MCF 10A (cell line): ENCODE data around the gene EXOC3L1. TPM values are rescaled to one million over a fixed set of nuclear protein-coding genes. Genes with fewer than 3 reads are reported as not detected.

Experiments
- BruUV-seq: library from RNA; stranded (reverse); fragments of 400-500 nt; replicated peaks from 2 replicates; lab custom pipeline; 2021; lab: Mats Ljungman, UMichigan
- CTCF ChIA-PET: fragments of 300-600 bp; sonication (Branson Sonifier 250); formaldehyde crosslinking; extraction: SDS; loops from one replicate; lab custom pipeline; 2021; ENCODE audit warnings: antibody characterized with exemption, inconsistent platforms; lab: Yijun Ruan, JAX
- POLR2A ChIA-PET: fragments of 300-600, 350-650 bp; sonication (Branson Sonifier 250); formaldehyde crosslinking; extraction: SDS; loops from one replicate; lab custom pipeline; 2020; ENCODE audit warnings: antibody characterized with exemption, inconsistent platforms; lab: Yijun Ruan, JAX
- DNase-seq: peaks from one replicate; pipeline ENCODE4 v3.0.0-alpha.2; 2018; ENCODE audit not compliant: unreplicated experiment
- H3K27ac Mint-ChIP-seq: one replicate; pipeline ENCODE4 v1.8.0; 2022; ENCODE audit warnings: mild to moderate bottlenecking, low read depth, mixed read lengths; ENCODE audit not compliant: unreplicated experiment
- H3K27me3 Mint-ChIP-seq: one replicate; pipeline ENCODE4 v1.8.0; 2022; ENCODE audit warnings: mixed read lengths; ENCODE audit not compliant: insufficient read depth, unreplicated experiment
- H3K36me3 Mint-ChIP-seq: one replicate; pipeline ENCODE4 v1.8.0; 2022; ENCODE audit warnings: mild to moderate bottlenecking, moderate library complexity, mixed read lengths; ENCODE audit not compliant: insufficient read depth, unreplicated experiment
- H3K4me1 Mint-ChIP-seq: one replicate; pipeline ENCODE4 v1.8.0; 2022; ENCODE audit warnings: mixed read lengths; ENCODE audit not compliant: insufficient read depth, unreplicated experiment
- H3K4me3 Mint-ChIP-seq: one replicate; pipeline ENCODE4 v1.8.0; 2022; ENCODE audit warnings: mild to moderate bottlenecking, moderate library complexity, mixed read lengths; ENCODE audit not compliant: unreplicated experiment
- H3K9me3 Mint-ChIP-seq: one replicate; pipeline ENCODE4 v1.8.0; 2022; ENCODE audit warnings: mixed read lengths; ENCODE audit not compliant: unreplicated experiment
- intact Hi-C: fragments of 100-400 bp; cut with micrococcal nuclease; formaldehyde crosslinking; loops from 2 replicates; pipeline ENCODE4 v1.14.1; 2022
- total RNA-seq: library from RNA; stranded (reverse); gene quantifications from 2 replicates; pipeline ENCODE4 v1.2.3, GENCODE V29; 2022
- TF ChIP-seq, protein P1 (sequence below): fragments of 200-600 bp; IDR thresholded peaks from one replicate; pipeline ENCODE4 v1.8.0; 2022; ENCODE audit warnings: antibody characterized with exemption, mild to moderate bottlenecking; ENCODE audit not compliant: unreplicated experiment

Gene EXOC3L1
- total RNA-seq, 1 experiment from 2014 or later, result not detected

DNA sequence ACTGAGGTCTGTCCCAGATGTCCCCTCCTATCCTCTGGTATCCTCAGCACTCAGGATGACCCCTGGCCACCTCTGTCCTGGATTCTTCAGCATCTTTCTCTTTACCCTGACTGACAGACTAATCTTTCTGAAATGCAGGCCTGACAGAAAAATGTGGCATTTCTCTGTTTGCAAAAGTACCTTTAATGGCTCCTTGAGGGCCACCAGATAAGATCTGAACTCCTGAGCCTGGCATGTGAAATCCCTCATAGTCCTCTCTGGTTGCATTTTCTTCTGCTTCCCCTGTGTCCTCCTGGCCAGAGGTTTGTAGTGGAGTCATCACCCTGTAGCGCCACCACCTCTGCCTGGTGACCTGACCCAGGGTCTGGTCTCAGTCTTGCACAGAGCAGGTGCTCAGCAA is 6.9 kb upstream of the EXOC3L1 start:
- intact Hi-C loops, result no loop called here
- no peak for DNase-seq
- Mint-ChIP-seq H3K36me3 (peaks cover 54% of the 10 kb centered on the region), H3K4me1 (peaks cover 35% of the 10 kb centered on the region), H3K27ac (peak overlapping the region; percentile 14), H3K27me3 (no peaks in the 10 kb centered on the region), H3K9me3 (no peaks in the 10 kb centered on the region), H3K4me3 (no peak overlapping the region)
- ChIA-PET CTCF (interaction anchor here (0.5 to 3.6 kb wide), 8 partner anchors 7 to 247 kb away, joined by 3 to 29 read pairs (median 8); partner anchors contain the start of genes EXOC3L1 and TMEM208), POLR2A (interaction anchor here (0.9 to 3.8 kb wide), 3 partner anchors 10 to 50 kb away, joined by 3 to 28 read pairs (median 25); partner anchors contain the start of gene FHOD1)
- TF ChIP-seq, protein P1, sequence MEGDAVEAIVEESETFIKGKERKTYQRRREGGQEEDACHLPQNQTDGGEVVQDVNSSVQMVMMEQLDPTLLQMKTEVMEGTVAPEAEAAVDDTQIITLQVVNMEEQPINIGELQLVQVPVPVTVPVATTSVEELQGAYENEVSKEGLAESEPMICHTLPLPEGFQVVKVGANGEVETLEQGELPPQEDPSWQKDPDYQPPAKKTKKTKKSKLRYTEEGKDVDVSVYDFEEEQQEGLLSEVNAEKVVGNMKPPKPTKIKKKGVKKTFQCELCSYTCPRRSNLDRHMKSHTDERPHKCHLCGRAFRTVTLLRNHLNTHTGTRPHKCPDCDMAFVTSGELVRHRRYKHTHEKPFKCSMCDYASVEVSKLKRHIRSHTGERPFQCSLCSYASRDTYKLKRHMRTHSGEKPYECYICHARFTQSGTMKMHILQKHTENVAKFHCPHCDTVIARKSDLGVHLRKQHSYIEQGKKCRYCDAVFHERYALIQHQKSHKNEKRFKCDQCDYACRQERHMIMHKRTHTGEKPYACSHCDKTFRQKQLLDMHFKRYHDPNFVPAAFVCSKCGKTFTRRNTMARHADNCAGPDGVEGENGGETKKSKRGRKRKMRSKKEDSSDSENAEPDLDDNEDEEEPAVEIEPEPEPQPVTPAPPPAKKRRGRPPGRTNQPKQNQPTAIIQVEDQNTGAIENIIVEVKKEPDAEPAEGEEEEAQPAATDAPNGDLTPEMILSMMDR, result no peak
- no TSS peak for BruUV-seq

DNA sequence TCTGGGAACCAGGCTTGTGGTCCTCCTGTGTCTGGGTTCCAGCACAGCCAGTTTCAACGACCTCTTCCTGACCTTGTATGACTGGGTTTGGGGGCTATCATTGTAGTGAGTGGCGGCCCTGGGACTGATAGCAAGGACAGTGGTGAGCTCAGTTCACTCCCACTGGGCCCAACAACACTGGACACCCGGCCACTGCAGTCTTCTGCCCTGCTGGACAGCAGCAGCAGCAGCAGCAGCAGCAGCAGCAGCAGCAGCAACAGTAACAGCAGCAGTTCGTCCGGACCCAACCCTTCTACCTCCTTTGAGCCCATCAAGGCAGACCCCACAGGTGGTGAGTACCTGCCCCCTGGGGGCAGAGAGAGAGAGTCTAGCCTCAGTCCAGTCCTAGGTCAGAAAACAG is 5.7 kb upstream of the EXOC3L1 start:
- Mint-ChIP-seq H3K4me3 (no peak overlapping the region), H3K27ac (peak overlapping the region; percentile 14)
- intact Hi-C loops, result no loop called here

DNA sequence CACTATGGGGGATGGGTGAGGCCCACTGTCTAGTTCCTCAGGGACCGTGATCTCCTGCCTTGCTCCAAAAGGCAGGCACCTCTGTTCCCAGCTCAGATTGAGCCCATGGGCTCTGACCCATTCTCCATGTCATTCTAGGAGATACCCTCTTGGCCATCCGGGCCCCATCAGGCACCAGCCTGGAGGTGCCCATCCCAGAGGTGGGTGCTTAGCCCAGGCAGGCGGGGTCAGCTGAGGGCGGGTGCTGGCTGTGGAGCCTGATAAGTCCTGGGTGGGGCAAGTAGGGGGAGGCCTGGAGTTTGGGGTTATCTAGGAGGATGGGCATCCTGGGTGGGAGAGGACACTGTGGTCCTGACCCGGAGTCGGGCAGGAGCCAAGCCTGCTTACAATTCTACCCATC is 4.3 kb upstream of the EXOC3L1 start:
- intact Hi-C loops, result no loop called here
- Mint-ChIP-seq H3K27me3 (no peaks in the 10 kb centered on the region), H3K9me3 (no peaks in the 10 kb centered on the region), H3K4me1 (peaks cover 36% of the 10 kb centered on the region), H3K27ac (no peak overlapping the region), H3K4me3 (peak overlapping the region; percentile 77), H3K36me3 (peaks cover 42% of the 10 kb centered on the region)
- ChIA-PET CTCF (interaction anchor here (0.7 to 1.5 kb wide), 4 partner anchors 9 to 299 kb away, joined by 3 to 8 read pairs (median 3); no protein-coding TSS in a partner anchor), POLR2A (interaction anchor here (0.6 to 2.6 kb wide), 4 partner anchors 9 to 53 kb away, joined by 3 to 9 read pairs (median 4); partner anchors contain the start of gene FHOD1)
- TF ChIP-seq, protein P1, result no peak
- BruUV-seq, result no TSS peak
- DNase-seq, result no peak

More for the DNA sequence above, 5.7 kb upstream of the EXOC3L1 start:
- CTCF ChIA-PET, result interaction anchor here (0.6 to 0.9 kb wide), 3 partner anchors 17 to 218 kb away, joined by 3 read pairs; no protein-coding TSS in a partner anchor
- H3K36me3 Mint-ChIP-seq, result peaks cover 51% of the 10 kb centered on the region
- no peaks in the 10 kb centered on the region for H3K27me3 Mint-ChIP-seq
- H3K4me1 Mint-ChIP-seq, result peaks cover 43% of the 10 kb centered on the region
- H3K9me3 Mint-ChIP-seq, result no peaks in the 10 kb centered on the region
- POLR2A ChIA-PET, result no interaction called here
- BruUV-seq, result no TSS peak
- DNase-seq, result no peak
- TF ChIP-seq, protein P1, result no peak

DNA sequence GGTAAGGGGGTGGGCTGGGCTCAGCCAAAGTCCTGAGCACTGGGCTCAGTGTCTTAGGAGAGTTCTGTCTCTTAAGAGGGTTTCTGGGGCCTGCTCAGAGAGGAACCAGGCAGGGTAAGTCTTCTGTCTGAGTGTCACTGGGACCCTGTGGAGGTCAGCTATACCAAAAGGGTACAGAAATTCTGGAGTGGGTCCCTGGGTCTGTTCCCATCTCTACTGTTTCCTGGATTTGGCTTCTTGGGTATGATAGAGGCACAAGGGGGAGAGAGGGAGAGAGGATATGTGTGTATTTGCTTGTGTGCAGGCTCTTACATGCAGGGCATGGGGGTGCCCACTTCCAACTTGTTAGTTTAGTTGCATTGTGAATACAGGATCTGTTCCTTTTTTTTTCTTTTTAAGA is 3.6 kb upstream of the EXOC3L1 start:
- Mint-ChIP-seq H3K4me3 (peak overlapping the region; percentile 77), H3K27me3 (no peaks in the 10 kb centered on the region), H3K9me3 (no peaks in the 10 kb centered on the region), H3K36me3 (peaks cover 42% of the 10 kb centered on the region), H3K27ac (no peak overlapping the region), H3K4me1 (peaks cover 34% of the 10 kb centered on the region)
- no TSS peak for BruUV-seq
- ChIA-PET CTCF (interaction anchor here (0.6 to 1.5 kb wide), 5 partner anchors 8 to 51 kb away, joined by 3 to 8 read pairs (median 3); no protein-coding TSS in a partner anchor), POLR2A (interaction anchor here (0.7 to 2.6 kb wide), 7 partner anchors 10 to 53 kb away, joined by 3 to 12 read pairs (median 8); partner anchors contain the start of genes FHOD1, MATCAP1 and TMEM208)
- intact Hi-C loops, result loop anchor here (2.0 kb wide), 1 partner anchor 85 kb away; the partner anchor contains the start of gene PLEKHG4
- TF ChIP-seq, protein P1, result no peak
- no peak for DNase-seq
